ENCODE results near the gene DLGAP4.

- TF ChIP-seq CTCF (IDR thresholded peaks at IDR 0.05) (no peak), POLR2A (IDR thresholded peaks at IDR 0.05) (no peak)
These were observed 244.0 kb downstream of the DLGAP4 start for GRCh38 chr20:36549942-36550789.

Data from body of pancreas (tissue), 4 donors.